IMR-90 (cell line): Measurements from ENCODE around the gene GNB1L. TPM values are rescaled to one million over a fixed set of nuclear protein-coding genes. Genes with fewer than 3 reads are reported as not detected.

ENCODE experiments used
- ATAC-seq: fragments of 200-7000 bp; cut with Tn5 transposase; 2 replicates; pipeline ENCODE4 v1.9.1; 2020; ENCODE audit warnings: low read depth, mild to moderate bottlenecking, moderate library complexity
- BruUV-seq: library from RNA; stranded (reverse); fragments of 400-500 nt; replicated peaks from 2 replicates; lab custom pipeline; 2021; lab: Mats Ljungman, UMichigan
- CTCF ChIA-PET: fragments of 300-600 bp; formaldehyde crosslinking; extraction: SDS; loops from one replicate; lab custom pipeline; 2021; ENCODE audit warnings: antibody characterized with exemption; lab: Yijun Ruan, JAX
- POLR2A ChIA-PET: fragments of 300-600 bp; sonication (Branson Sonifier 250); formaldehyde crosslinking; loops from one replicate; lab custom pipeline; 2022; ENCODE audit warnings: antibody characterized with exemption; ENCODE audit not compliant: unreplicated experiment; lab: Charles Lee
- DNase-seq: peaks from one replicate; pipeline ENCODE4 v3.0.0; 2013
- H2AFZ ChIP-seq: replicated peaks from 2 replicates; pipeline ENCODE3; 2013; ENCODE audit warnings: low read length, mild to moderate bottlenecking; ENCODE audit not compliant: poor library complexity
- H2AK5ac ChIP-seq: 2 replicates; pipeline ENCODE4 v1.6.1; 2013; ENCODE audit warnings: low read depth, low read length, inconsistent platforms
- H2AK9ac ChIP-seq: replicated peaks from 2 replicates; pipeline ENCODE3; 2013; ENCODE audit warnings: mild to moderate bottlenecking, low read depth, low read length, moderate library complexity; ENCODE audit not compliant: poor library complexity
- H2BK120ac ChIP-seq: 2 replicates; pipeline ENCODE4 v1.6.1; 2013; ENCODE audit warnings: low read depth, low read length, inconsistent platforms
- H2BK15ac ChIP-seq: 3 replicates; pipeline ENCODE4 v1.6.1; 2013; ENCODE audit warnings: low read depth, low read length, inconsistent platforms
- H2BK20ac ChIP-seq: 2 replicates; pipeline ENCODE4 v1.6.1; 2013; ENCODE audit warnings: low read depth, mild to moderate bottlenecking, inconsistent platforms, low read length, moderate library complexity
- H2BK5ac ChIP-seq: 2 replicates; pipeline ENCODE4 v1.6.1; 2013; ENCODE audit warnings: mild to moderate bottlenecking, low read depth, low read length, inconsistent platforms; ENCODE audit not compliant: poor library complexity, severe bottlenecking
- H3K14ac ChIP-seq: replicated peaks from 2 replicates; pipeline ENCODE4 v1.6.1; 2013; ENCODE audit warnings: low read depth, low read length, inconsistent platforms
- H3K18ac ChIP-seq: 2 replicates; pipeline ENCODE4 v1.6.1; 2013; ENCODE audit warnings: low read depth, low read length, control low read depth
- H3K23ac ChIP-seq: 2 replicates; pipeline ENCODE4 v1.6.1; 2013; ENCODE audit warnings: low read depth, low read length, inconsistent platforms
- H3K27ac ChIP-seq: 2 replicates; pipeline ENCODE4 v1.5.1; 2013; ENCODE audit warnings: mild to moderate bottlenecking, control low read depth, low read length; ENCODE audit not compliant: insufficient read depth
- H3K27me3 ChIP-seq: 2 replicates; pipeline ENCODE4 v1.6.1; 2013; ENCODE audit warnings: low read length; ENCODE audit not compliant: control insufficient read depth, insufficient read depth
- H3K36me3 ChIP-seq: 2 replicates; pipeline ENCODE4 v1.6.1; 2013; ENCODE audit warnings: low read length, mixed read lengths; ENCODE audit not compliant: control insufficient read depth, insufficient read depth
- H3K4ac ChIP-seq: 2 replicates; pipeline ENCODE4 v1.6.1; 2013; ENCODE audit warnings: low read depth, low read length, inconsistent platforms
- H3K4me1 ChIP-seq: 2 replicates; pipeline ENCODE4 v1.6.1; 2013; ENCODE audit warnings: low read length, mixed read lengths; ENCODE audit not compliant: control insufficient read depth, insufficient read depth
- H3K4me2 ChIP-seq: 2 replicates; pipeline ENCODE4 v1.6.1; 2013; ENCODE audit warnings: low read depth, mild to moderate bottlenecking, control low read depth, low read length, moderate library complexity
- H3K4me3 ChIP-seq: 2 replicates; pipeline ENCODE4 v1.5.1; 2013; ENCODE audit warnings: low read depth, mild to moderate bottlenecking, control low read depth, low read length, moderate library complexity; ENCODE audit not compliant: insufficient read depth
- H3K56ac ChIP-seq: 2 replicates; pipeline ENCODE4 v1.6.1; 2013; ENCODE audit warnings: low read length, inconsistent platforms; ENCODE audit not compliant: insufficient read depth; ENCODE audit errors: extremely low read depth
- H3K79me1 ChIP-seq, 2 experiments: 2 replicates each; pipeline ENCODE4 v1.6.1; 2013; ENCODE audit warnings: low read length in 2 of 2, inconsistent platforms in 1 of 2, low read depth in 1 of 2
- H3K9ac ChIP-seq: 2 replicates; pipeline ENCODE4 v1.6.1; 2013; ENCODE audit warnings: low read depth, low read length, control low read depth
- H3K9me1 ChIP-seq: 2 replicates; pipeline ENCODE4 v1.6.1; 2013; ENCODE audit warnings: low read length, inconsistent platforms; ENCODE audit not compliant: insufficient read depth
- H3K9me3 ChIP-seq: 2 replicates; pipeline ENCODE4 v1.6.1; 2013; ENCODE audit warnings: low read length; ENCODE audit not compliant: control insufficient read depth, insufficient read depth
- H4K20me1 ChIP-seq: 2 replicates; pipeline ENCODE4 v1.6.1; 2013; ENCODE audit warnings: low read length, inconsistent platforms; ENCODE audit not compliant: insufficient read depth
- H4K5ac ChIP-seq: 2 replicates; pipeline ENCODE4 v1.6.1; 2013; ENCODE audit warnings: mild to moderate bottlenecking, low read depth, low read length, control low read depth
- H4K8ac ChIP-seq, 2 experiments: 2 replicates each; pipeline ENCODE4 v1.6.1; 2013; ENCODE audit warnings: low read depth in 2 of 2, low read length in 2 of 2, control low read depth in 1 of 2, inconsistent platforms in 1 of 2
- H4K91ac ChIP-seq: 2 replicates; pipeline ENCODE4 v1.6.1; 2013; ENCODE audit warnings: low read depth, low read length, inconsistent platforms; ENCODE audit not compliant: insufficient read depth
- BHLHE40 ChIP-seq: fragments of 150-350 bp; IDR thresholded peaks from 2 replicates; pipeline ENCODE4 v1.6.1; 2016; ENCODE audit warnings: mild to moderate bottlenecking, low read depth, low read length
- CEBPB ChIP-seq: IDR thresholded peaks from 2 replicates; pipeline ENCODE4 v1.6.1; 2012; ENCODE audit warnings: low read depth, low read length, improper control_type of control experiment
- ELK1 ChIP-seq: fragments of 150-350 bp; IDR thresholded peaks from 2 replicates; pipeline ENCODE4 v1.6.1; 2016; ENCODE audit warnings: low read depth, mild to moderate bottlenecking, low read length, moderate library complexity, borderline replicate concordance
- FOS ChIP-seq: fragments of 150-350 bp; IDR thresholded peaks from 2 replicates; pipeline ENCODE4 v1.6.1; 2016; ENCODE audit warnings: low read depth, low read length
- MAZ ChIP-seq: IDR thresholded peaks from 2 replicates; pipeline ENCODE4 v1.6.1; 2012; ENCODE audit warnings: low read depth, mild to moderate bottlenecking, low read length, improper control_type of control experiment, moderate library complexity, borderline replicate concordance
- POLR2A ChIP-seq: IDR thresholded peaks from 2 replicates; pipeline ENCODE4 v1.6.1; 2012; ENCODE audit warnings: mild to moderate bottlenecking, low read depth, low read length
- RFX5 ChIP-seq: IDR thresholded peaks from 2 replicates; pipeline ENCODE4 v1.8.0; 2012; ENCODE audit warnings: low read depth, mild to moderate bottlenecking, low read length, moderate library complexity
- SMC3 ChIP-seq: fragments of 150-350 bp; IDR thresholded peaks from 2 replicates; pipeline ENCODE4 v1.6.1; 2016; ENCODE audit warnings: low read depth, mild to moderate bottlenecking, antibody characterized with exemption, low read length, moderate library complexity
- USF2 ChIP-seq: fragments of 150-350 bp; IDR thresholded peaks from 2 replicates; pipeline ENCODE4 v1.6.1; 2017; ENCODE audit warnings: mild to moderate bottlenecking, antibody characterized with exemption, low read length, low read depth
- WGBS, 2 experiments: methylation state at CpG; one replicate each; pipeline versions ENCODE4 v1.1.5 to v1.1.7; 2013; ENCODE audit warnings: missing lambda C conversion rate in 2 of 2; ENCODE audit not compliant: insufficient read length in 1 of 2; ENCODE audit errors: extremely low coverage in 2 of 2; 5-methylcytosine and 5-hydroxymethylcytosine counted together
- dilution Hi-C: fragments of 300-500 bp; cut with HindIII; formaldehyde crosslinking; loops from one replicate; pipeline ENCODE4 v1.14.3; 2018; ENCODE audit warnings: low sequenced_read_pairs; ENCODE audit not compliant: unreplicated experiment
- in situ Hi-C: fragments of 300-500 bp; cut with MboI; formaldehyde crosslinking; loops from 3 replicates; pipeline ENCODE4 v1.14.3; 2019; ENCODE audit warnings: low sequenced_read_pairs, inconsistent platforms, mixed read lengths
- intact Hi-C: fragments of 100-400 bp; cut with micrococcal nuclease; formaldehyde crosslinking; loops from 2 replicates; pipeline ENCODE4 v1.10.0; 2022
- polyA plus RNA-seq, 3 experiments: library from polyadenylated mRNA; depleted of rRNA; stranded (reverse); fragments of >200 nt; gene quantifications; 2 replicates each; pipeline ENCODE4 v1.2.3, GENCODE V29; 2012; ENCODE audit warnings: low replicate concordance in 1 of 3
- total RNA-seq: library from RNA; depleted of rRNA; stranded (reverse); fragments of >200 nt; gene quantifications from 2 replicates; pipeline ENCODE4 v1.2.3, GENCODE V29; 2012

Gene GNB1L
- total and polyA plus RNA-seq, 2 of the 4 experiments (the other 2 are of a cell fraction) = 2.5 to 4.4 TPM

GRCh38 chr22:19857382-19857781 lies 2.7 kb upstream of the GNB1L start:
- H4K91ac ChIP-seq = no peak overlapping the region
- intact Hi-C loops (no loop called here), in situ Hi-C loops (no loop called here), dilution Hi-C loops (no loop called here)
- no peak overlapping the region for H3K27ac ChIP-seq
- H3K9me1 ChIP-seq = peaks cover 3% of the 10 kb centered on the region
- ChIA-PET POLR2A (no interaction called here), CTCF (no interaction called here)
- no peak overlapping the region for H3K18ac ChIP-seq
- H2AK9ac ChIP-seq = no peak overlapping the region
- H3K4me3 ChIP-seq = no peak overlapping the region
- H3K27me3 ChIP-seq = no peaks in the 10 kb centered on the region
- no peak overlapping the region for H3K4ac ChIP-seq
- no peak overlapping the region for H3K9ac ChIP-seq
- no peaks in the 10 kb centered on the region for H3K9me3 ChIP-seq
- no peak overlapping the region for H4K8ac ChIP-seq
- H3K36me3 ChIP-seq = 0 out of 2 replicates have a peak, but pooled peaks cover under 1% of the 10 kb centered on the region
- no peak overlapping the region for H3K23ac ChIP-seq
- WGBS, 2 experiments = no CpG with 5 or more reads among the region's 3 CpGs
- DNase-seq (no peak), ATAC-seq (no peak)
- H2BK15ac ChIP-seq = no peak overlapping the region
- H4K20me1 ChIP-seq = peaks cover 12% of the 10 kb centered on the region
- no TSS peak for BruUV-seq
- no peak overlapping the region for H2BK20ac ChIP-seq
- no peak overlapping the region for H3K4me2 ChIP-seq
- H2BK120ac ChIP-seq = no peak overlapping the region
- no peak overlapping the region for H4K5ac ChIP-seq
- H2AFZ ChIP-seq = no peak overlapping the region
- TF ChIP-seq ELK1 (no peak), CEBPB (no peak), USF2 (no peak), POLR2A (no peak), BHLHE40 (no peak), FOS (no peak), RFX5 (no peak), MAZ (no peak), SMC3 (no peak)
- H2AK5ac ChIP-seq = no peak overlapping the region
- peaks cover 11 to 38% of the 10 kb centered on the region in 2 experiments for H3K79me1 ChIP-seq
- no peak overlapping the region for H3K56ac ChIP-seq
- H3K4me1 ChIP-seq = peaks cover 16% of the 10 kb centered on the region
- no peak overlapping the region for H2BK5ac ChIP-seq
- no peak overlapping the region for H3K14ac ChIP-seq
